Prostate gland (tissue), 2 donors: ENCODE measurements around the gene PHLDA2.

Experiments used
- CTCF ChIP-seq, 4 experiments: fragments of 200-600 bp in 2 of 4; fragments of 450-650 bp in 2 of 4; sonication (generic) in 2 of 4; IDR thresholded peaks; 1 replicate in 3 of 4; 2 replicates in 1 of 4; pipeline ENCODE4 v1.5.1; 2016 to 2019; ENCODE audit warnings: antibody characterized with exemption in 4 of 4, mild to moderate bottlenecking in 2 of 4, moderate library complexity in 2 of 4
- POLR2A ChIP-seq: fragments of 450-650 bp; IDR thresholded peaks from one replicate; pipeline ENCODE4 v1.6.1; 2016; ENCODE audit warnings: antibody characterized with exemption, mild to moderate bottlenecking

DNA sequence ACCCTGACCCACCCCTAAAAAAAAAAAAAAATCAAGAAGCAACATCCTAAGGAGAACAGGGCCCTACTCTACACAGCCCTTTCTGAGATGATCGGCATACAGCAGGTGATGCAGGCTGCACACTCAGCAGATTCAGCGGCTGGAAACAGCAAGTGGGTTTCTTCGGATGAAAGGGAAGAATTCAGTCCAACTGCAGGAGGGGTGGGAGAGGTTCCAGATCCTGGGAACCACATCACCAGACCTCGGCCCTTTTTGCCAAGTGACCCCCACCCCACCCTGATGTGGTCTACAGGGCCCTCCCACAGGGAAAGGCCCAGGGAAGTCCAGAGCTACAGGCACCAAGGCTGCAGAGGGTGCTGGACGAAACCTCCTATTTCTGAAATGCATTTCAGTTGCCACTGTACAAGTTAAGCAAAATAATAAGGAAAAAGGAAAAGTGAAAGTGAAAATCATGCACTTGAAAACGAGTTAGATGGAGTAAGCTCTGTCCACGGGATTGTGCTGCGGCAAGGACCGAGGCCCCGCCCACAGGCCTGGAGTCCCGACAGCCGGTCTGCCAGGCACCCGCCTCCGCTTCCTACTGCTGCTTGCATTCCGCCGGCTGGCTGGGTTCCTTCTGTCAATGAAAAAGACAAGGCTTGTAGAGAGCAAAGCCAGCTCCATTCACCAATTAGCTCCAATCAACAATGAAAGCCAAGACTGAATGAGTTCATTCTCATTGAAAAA lies 16.0 kb upstream of the PHLDA2 start:
- TF ChIP-seq POLR2A (no peak), CTCF (IDR thresholded peaks at IDR 0.05) (no peak)
